H9 (cell line): Measurements from ENCODE around the gene ACTL8. TPM values are rescaled to one million over a fixed set of nuclear protein-coding genes. Genes with fewer than 3 reads are reported as not detected.

Experiments
- DNase-seq: peaks from one replicate; pipeline ENCODE4 v3.0.0-alpha.2; 2017
- H2AFZ ChIP-seq: one replicate; pipeline ENCODE4 v1.6.1; 2013; ENCODE audit warnings: mild to moderate bottlenecking, low read length, control low read depth, moderate library complexity
- H2AK5ac ChIP-seq: 2 replicates; pipeline ENCODE4 v1.6.1; 2013; ENCODE audit warnings: low read length, control low read depth, mixed read lengths; ENCODE audit not compliant: insufficient read length
- H2BK120ac ChIP-seq: one replicate; pipeline ENCODE4 v1.6.1; 2013; ENCODE audit warnings: low read depth, mild to moderate bottlenecking, low read length, control low read depth, inconsistent platforms; ENCODE audit not compliant: poor library complexity, severe bottlenecking
- H2BK12ac ChIP-seq: 2 replicates; pipeline ENCODE4 v1.6.1; 2013; ENCODE audit warnings: low read length, control low read depth, mixed read lengths, low read depth; ENCODE audit not compliant: insufficient read length
- H2BK15ac ChIP-seq: 2 replicates; pipeline ENCODE4 v1.6.1; 2013; ENCODE audit warnings: low read depth, low read length, control low read depth
- H2BK20ac ChIP-seq: one replicate; pipeline ENCODE4 v1.6.1; 2013; ENCODE audit warnings: low read depth, mild to moderate bottlenecking, low read length, control low read depth, inconsistent platforms; ENCODE audit not compliant: poor library complexity, severe bottlenecking
- H2BK5ac ChIP-seq: 2 replicates; pipeline ENCODE4 v1.6.1; 2013; ENCODE audit warnings: low read length, control low read depth, mixed read lengths; ENCODE audit not compliant: insufficient read length
- H3K14ac ChIP-seq: 2 replicates; pipeline ENCODE4 v1.6.1; 2013; ENCODE audit warnings: low read length, control low read depth; ENCODE audit not compliant: insufficient read depth
- H3K18ac ChIP-seq: 2 replicates; pipeline ENCODE4 v1.6.1; 2013; ENCODE audit warnings: low read depth, mild to moderate bottlenecking, mixed read lengths, low read length, control low read depth; ENCODE audit not compliant: insufficient read length
- H3K23ac ChIP-seq: 2 replicates; pipeline ENCODE4 v1.6.1; 2013; ENCODE audit warnings: low read length, control low read depth, mixed read lengths, low read depth; ENCODE audit not compliant: insufficient read length
- H3K23me2 ChIP-seq: 2 replicates; pipeline ENCODE4 v1.6.1; 2013; ENCODE audit warnings: low read depth, mild to moderate bottlenecking, mixed read lengths, low read length, control low read depth; ENCODE audit not compliant: insufficient read length, poor library complexity, severe bottlenecking
- H3K27ac ChIP-seq: 2 replicates; pipeline ENCODE4 v1.5.1; 2013; ENCODE audit warnings: low read length, control low read depth, mixed read lengths, low read depth; ENCODE audit not compliant: insufficient read length
- H3K27me3 ChIP-seq: 2 replicates; pipeline ENCODE4 v1.6.1; 2013; ENCODE audit warnings: low read length, control low read depth, inconsistent platforms; ENCODE audit not compliant: insufficient read depth
- H3K4ac ChIP-seq: 2 replicates; pipeline ENCODE4 v1.6.1; 2013; ENCODE audit warnings: low read depth, mild to moderate bottlenecking, control low read depth, inconsistent platforms, low read length, moderate library complexity
- H3K4me1 ChIP-seq: 2 replicates; pipeline ENCODE4 v1.6.1; 2013; ENCODE audit warnings: low read length, control low read depth, inconsistent platforms; ENCODE audit not compliant: insufficient read depth
- H3K4me2 ChIP-seq: 2 replicates; pipeline ENCODE4 v1.6.1; 2013; ENCODE audit warnings: low read length, control low read depth, mixed read lengths; ENCODE audit not compliant: insufficient read length, insufficient read depth
- H3K56ac ChIP-seq: 2 replicates; pipeline ENCODE4 v1.6.1; 2013; ENCODE audit warnings: low read depth, mild to moderate bottlenecking, mixed read lengths, low read length, control low read depth; ENCODE audit not compliant: insufficient read length
- H3K79me1 ChIP-seq: 2 replicates; pipeline ENCODE4 v1.6.1; 2013; ENCODE audit warnings: low read depth, mild to moderate bottlenecking, moderate library complexity, low read length, control low read depth, inconsistent platforms; ENCODE audit not compliant: insufficient read depth, poor library complexity, severe bottlenecking
- H3K79me2 ChIP-seq: 2 replicates; pipeline ENCODE4 v1.6.1; 2013; ENCODE audit warnings: low read length, control low read depth, inconsistent platforms; ENCODE audit not compliant: insufficient read depth
- H3K9ac ChIP-seq: 2 replicates; pipeline ENCODE4 v1.6.1; 2013; ENCODE audit warnings: low read length, control low read depth, mixed read lengths; ENCODE audit not compliant: insufficient read length; ENCODE audit errors: extremely low read depth
- H3K9me3 ChIP-seq: one replicate; pipeline ENCODE4 v1.6.1; 2013; ENCODE audit warnings: low read depth, low read length, inconsistent platforms; ENCODE audit not compliant: control insufficient read depth
- H3T11ph ChIP-seq: one replicate; pipeline ENCODE4 v1.6.1; 2013; ENCODE audit warnings: mild to moderate bottlenecking, low read length, control low read depth, inconsistent platforms
- H4K20me1 ChIP-seq: one replicate; pipeline ENCODE4 v1.6.1; 2013; ENCODE audit not compliant: control insufficient read depth, insufficient read length, insufficient read depth
- H4K5ac ChIP-seq: 2 replicates; pipeline ENCODE4 v1.6.1; 2013; ENCODE audit warnings: low read depth, mild to moderate bottlenecking, mixed read lengths, low read length, control low read depth; ENCODE audit not compliant: insufficient read length
- H4K8ac ChIP-seq: replicated peaks from 2 replicates; pipeline ENCODE4 v1.6.1; 2013; ENCODE audit warnings: low read length, control low read depth, mixed read lengths, low read depth; ENCODE audit not compliant: insufficient read length
- H4K91ac ChIP-seq: 2 replicates; pipeline ENCODE4 v1.6.1; 2013; ENCODE audit warnings: low read depth, mild to moderate bottlenecking, moderate library complexity, mixed read lengths, low read length, control low read depth; ENCODE audit not compliant: insufficient read length
- H3K27ac Mint-ChIP-seq, 3 experiments: 2 replicates in 2 of 3; 3 replicates in 1 of 3; pipeline ENCODE4 v1.8.0; 2020 to 2021; ENCODE audit warnings: mixed read lengths in 3 of 3, mild to moderate bottlenecking in 1 of 3, moderate library complexity in 1 of 3
- H3K27me3 Mint-ChIP-seq: 2 replicates; pipeline ENCODE4 v1.8.0; 2021; ENCODE audit warnings: low read depth, mild to moderate bottlenecking, moderate library complexity, mixed read lengths
- H3K36me3 Mint-ChIP-seq, 3 experiments: 2 replicates in 2 of 3; 3 replicates in 1 of 3; pipeline ENCODE4 v1.8.0; 2020 to 2021; ENCODE audit warnings: low read depth in 3 of 3, mixed read lengths in 3 of 3; ENCODE audit not compliant: insufficient read depth in 1 of 3
- H3K4me1 Mint-ChIP-seq, 2 experiments: 2 replicates each; pipeline ENCODE4 v1.8.0; 2020; ENCODE audit warnings: mixed read lengths in 2 of 2
- H3K4me3 Mint-ChIP-seq, 2 experiments: 2 replicates in 1 of 2; 3 replicates in 1 of 2; pipeline ENCODE4 v1.8.0; 2020 to 2021; ENCODE audit warnings: mild to moderate bottlenecking in 2 of 2, mixed read lengths in 2 of 2, moderate library complexity in 1 of 2
- H3K9me3 Mint-ChIP-seq, 2 experiments: 2 replicates in 1 of 2; 3 replicates in 1 of 2; pipeline ENCODE4 v1.8.0; 2020; ENCODE audit warnings: mild to moderate bottlenecking in 2 of 2, mixed read lengths in 2 of 2, moderate library complexity in 1 of 2
- CTCF ChIP-seq: fragments of 200-600 bp; sonication (generic); conservative IDR thresholded peaks from 3 replicates; pipeline ENCODE4 v1.8.0; 2021; ENCODE audit warnings: antibody characterized with exemption, mild to moderate bottlenecking
- WGBS: extraction: QIAGEN DNeasy Blood & Tissue Kit; methylation state at CpG from one replicate; pipeline ENCODE4 v1.1.7; 2013; ENCODE audit warnings: missing lambda C conversion rate, low lambda C conversion rate, mixed read lengths; ENCODE audit not compliant: insufficient read length; ENCODE audit errors: extremely low coverage; 5-methylcytosine and 5-hydroxymethylcytosine counted together
- total RNA-seq: library from RNA; stranded (reverse); gene quantifications from 2 replicates; pipeline ENCODE4 v1.2.1, GENCODE V29; 2021

Gene ACTL8
- total RNA-seq, 1 experiment from 2014 or later, result not detected

GRCh38 chr1:17777330-17777729, 22.2 kb downstream of the ACTL8 start:
- Mint-ChIP-seq H3K27ac (no peak overlapping the region; a peak in 2 of 7 replicates), H3K9me3 (no peaks in the 10 kb centered on the region), H3K36me3 (no peaks in the 10 kb centered on the region), H3K4me3 (no peak overlapping the region), H3K4me1 (peaks cover 5 to 10% of the 10 kb centered on the region in 2 experiments), H3K27me3 (peaks cover 11% of the 10 kb centered on the region)
- Histone ChIP-seq H4K91ac (no peak overlapping the region), H2BK20ac (no peak overlapping the region), H2BK5ac (no peak overlapping the region), H3K27me3 (no peaks in the 10 kb centered on the region), H3K4me1 (no peaks in the 10 kb centered on the region), H2AFZ (no peak overlapping the region), H3K79me2 (no peaks in the 10 kb centered on the region), H2BK15ac (no peak overlapping the region), H3K14ac (no peak overlapping the region), H3K56ac (no peak overlapping the region), H3K23me2 (no peaks in the 10 kb centered on the region), H2BK120ac (no peak overlapping the region), H3K4me2 (no peak overlapping the region), H4K20me1 (no peaks in the 10 kb centered on the region), H3K23ac (no peak overlapping the region), H3K9me3 (no peaks in the 10 kb centered on the region), H3K79me1 (no peaks in the 10 kb centered on the region), H3T11ph (no peak overlapping the region), H4K5ac (no peak overlapping the region), H3K18ac (no peak overlapping the region), H3K9ac (no peak overlapping the region), H2BK12ac (no peak overlapping the region), H3K4ac (no peak overlapping the region), H4K8ac (no peak overlapping the region), H3K27ac (no peak overlapping the region), H2AK5ac (no peak overlapping the region)
- WGBS, result no CpG with 5 or more reads among the region's 10 CpGs
- no peak for TF ChIP-seq CTCF
- DNase-seq, result no peak
